Neural crest cell (in vitro differentiated cells): ENCODE results near the gene FPR1. TPM values are rescaled to one million over a fixed set of nuclear protein-coding genes. Genes with fewer than 3 reads are reported as not detected.

Source experiments
- DNase-seq: peaks from one replicate; pipeline ENCODE4 v3.0.0; 2021; ENCODE audit warnings: low read depth, mixed read lengths, low spot score
- H3K27ac Mint-ChIP-seq: one replicate; pipeline ENCODE4 v1.8.0; 2021; ENCODE audit warnings: mild to moderate bottlenecking, mixed read lengths; ENCODE audit not compliant: unreplicated experiment
- H3K27me3 Mint-ChIP-seq: 2 replicates; pipeline ENCODE4 v1.8.0; 2021; ENCODE audit warnings: low read depth, mild to moderate bottlenecking, mixed read lengths
- H3K36me3 Mint-ChIP-seq: 2 replicates; pipeline ENCODE4 v1.8.0; 2021; ENCODE audit warnings: low read depth, mild to moderate bottlenecking, mixed read lengths
- H3K4me1 Mint-ChIP-seq: 2 replicates; pipeline ENCODE4 v1.8.0; 2021; ENCODE audit warnings: mixed read lengths
- H3K4me3 Mint-ChIP-seq: one replicate; pipeline ENCODE4 v1.8.0; 2021; ENCODE audit warnings: mild to moderate bottlenecking, mixed read lengths
- H3K9me3 Mint-ChIP-seq: 2 replicates; pipeline ENCODE4 v1.8.0; 2021; ENCODE audit warnings: mixed read lengths
- total RNA-seq: library from RNA; stranded (reverse); gene quantifications from 2 replicates; pipeline ENCODE4 v1.2.1, GENCODE V29; 2021
- TF ChIP-seq, protein P1 (sequence below): fragments of 200-600 bp; sonication (generic); conservative IDR thresholded peaks from 2 replicates; pipeline ENCODE4 v1.5.0; 2021; ENCODE audit warnings: antibody characterized with exemption, mild to moderate bottlenecking

FPR1 gene
- total RNA-seq, 1 donor from 2014 or later, result not detected

DNA sequence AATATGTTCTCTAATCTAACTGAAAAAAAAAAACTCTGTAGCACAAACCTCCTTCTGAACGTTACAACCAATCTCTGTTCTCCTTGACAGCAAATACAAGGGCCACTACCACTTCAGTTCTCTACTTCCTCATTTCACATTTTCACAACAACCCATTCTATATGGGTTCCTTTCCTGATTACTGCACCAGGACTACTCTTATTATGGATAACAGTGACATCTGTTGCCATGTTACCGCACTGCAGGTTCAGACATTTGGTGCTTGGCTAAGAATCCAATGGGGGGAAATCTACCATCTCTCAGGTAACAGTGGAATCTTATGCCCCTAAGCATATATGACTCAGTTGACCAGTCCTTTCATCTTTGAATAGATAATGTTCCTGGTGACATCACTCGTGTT lies 31.7 kb upstream of the FPR1 start:
- no peaks in the 10 kb centered on the region for H3K36me3 Mint-ChIP-seq
- H3K27me3 Mint-ChIP-seq, result peaks cover 37% of the 10 kb centered on the region
- H3K4me3 Mint-ChIP-seq, result no peak overlapping the region
- no peaks in the 10 kb centered on the region for H3K4me1 Mint-ChIP-seq
- TF ChIP-seq, protein P1, sequence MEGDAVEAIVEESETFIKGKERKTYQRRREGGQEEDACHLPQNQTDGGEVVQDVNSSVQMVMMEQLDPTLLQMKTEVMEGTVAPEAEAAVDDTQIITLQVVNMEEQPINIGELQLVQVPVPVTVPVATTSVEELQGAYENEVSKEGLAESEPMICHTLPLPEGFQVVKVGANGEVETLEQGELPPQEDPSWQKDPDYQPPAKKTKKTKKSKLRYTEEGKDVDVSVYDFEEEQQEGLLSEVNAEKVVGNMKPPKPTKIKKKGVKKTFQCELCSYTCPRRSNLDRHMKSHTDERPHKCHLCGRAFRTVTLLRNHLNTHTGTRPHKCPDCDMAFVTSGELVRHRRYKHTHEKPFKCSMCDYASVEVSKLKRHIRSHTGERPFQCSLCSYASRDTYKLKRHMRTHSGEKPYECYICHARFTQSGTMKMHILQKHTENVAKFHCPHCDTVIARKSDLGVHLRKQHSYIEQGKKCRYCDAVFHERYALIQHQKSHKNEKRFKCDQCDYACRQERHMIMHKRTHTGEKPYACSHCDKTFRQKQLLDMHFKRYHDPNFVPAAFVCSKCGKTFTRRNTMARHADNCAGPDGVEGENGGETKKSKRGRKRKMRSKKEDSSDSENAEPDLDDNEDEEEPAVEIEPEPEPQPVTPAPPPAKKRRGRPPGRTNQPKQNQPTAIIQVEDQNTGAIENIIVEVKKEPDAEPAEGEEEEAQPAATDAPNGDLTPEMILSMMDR, result no peak
- H3K9me3 Mint-ChIP-seq, result no peaks in the 10 kb centered on the region
- H3K27ac Mint-ChIP-seq, result no peak overlapping the region
- DNase-seq, result no peak

DNA sequence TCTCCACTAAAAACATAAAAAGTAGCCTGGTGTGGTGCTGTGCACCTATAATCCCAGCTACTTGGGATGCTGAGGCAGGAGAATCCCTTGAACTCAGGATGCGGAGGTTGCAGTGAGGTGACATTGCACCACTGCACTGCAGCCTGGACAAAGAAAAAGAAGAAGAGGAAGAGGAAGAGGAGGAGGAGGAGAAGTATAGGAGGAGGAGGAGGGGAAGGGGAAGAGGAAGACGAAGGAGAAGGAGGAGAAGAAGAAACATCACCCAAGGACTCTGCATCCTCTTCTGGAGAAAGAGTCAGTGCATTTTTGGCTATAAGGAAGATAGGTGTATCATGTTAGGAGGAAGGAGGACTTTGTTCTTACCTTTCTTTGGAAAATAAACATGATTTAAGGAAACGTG lies 30.3 kb upstream of the FPR1 start:
- Mint-ChIP-seq H3K36me3 (no peaks in the 10 kb centered on the region), H3K27ac (no peak overlapping the region), H3K4me3 (no peak overlapping the region), H3K9me3 (no peaks in the 10 kb centered on the region), H3K4me1 (no peaks in the 10 kb centered on the region), H3K27me3 (peaks cover 50% of the 10 kb centered on the region)
- DNase-seq, result no peak
- TF ChIP-seq, protein P1, result no peak

DNA sequence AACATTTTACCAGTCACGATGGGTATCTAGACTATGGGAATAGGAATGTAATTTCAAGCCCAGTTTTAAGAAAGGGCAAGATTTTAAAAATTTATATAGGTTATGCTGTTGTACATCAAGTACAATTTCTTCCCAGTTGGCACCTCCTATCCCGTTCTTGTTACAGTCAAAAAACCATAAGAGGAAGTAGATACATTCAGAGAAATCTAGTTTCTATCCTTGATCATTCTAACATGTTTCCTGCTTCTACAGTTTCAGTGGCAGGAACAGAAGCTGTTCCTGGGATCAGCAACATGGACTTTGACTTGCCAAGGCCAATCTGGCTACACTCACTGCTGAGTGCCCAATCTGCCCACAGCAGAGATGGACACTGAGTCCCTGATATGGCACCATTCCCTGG lies 28.6 kb upstream of the FPR1 start:
- Mint-ChIP-seq H3K9me3 (no peaks in the 10 kb centered on the region), H3K4me3 (no peak overlapping the region), H3K36me3 (no peaks in the 10 kb centered on the region), H3K27ac (no peak overlapping the region), H3K4me1 (no peaks in the 10 kb centered on the region), H3K27me3 (peaks cover 63% of the 10 kb centered on the region)
- TF ChIP-seq, protein P1, result no peak
- DNase-seq, result no peak

DNA sequence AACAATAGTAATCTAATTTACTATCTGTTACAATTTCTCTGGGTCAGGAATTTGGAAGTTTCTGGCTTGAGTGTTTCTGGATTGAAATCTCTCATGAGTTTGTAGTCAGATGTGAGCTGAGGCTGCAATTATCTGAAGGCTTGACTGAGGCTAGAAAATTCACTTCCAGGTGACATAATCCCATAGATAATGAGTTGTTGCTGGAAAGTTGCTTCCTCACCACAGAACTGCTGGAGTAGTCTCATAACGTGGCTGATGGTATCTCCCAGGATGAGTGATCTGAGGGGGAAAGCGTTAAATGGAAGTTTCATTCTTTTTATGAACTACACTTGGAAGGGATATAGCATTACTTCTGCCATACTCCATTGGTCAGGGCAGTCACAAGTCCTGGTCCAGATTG lies 28.0 kb upstream of the FPR1 start:
- H3K4me1 Mint-ChIP-seq, result no peaks in the 10 kb centered on the region
- TF ChIP-seq, protein P1, result no peak
- H3K4me3 Mint-ChIP-seq, result no peak overlapping the region
- H3K27me3 Mint-ChIP-seq, result peaks cover 69% of the 10 kb centered on the region
- no peak overlapping the region for H3K27ac Mint-ChIP-seq
- H3K9me3 Mint-ChIP-seq, result no peaks in the 10 kb centered on the region
- H3K36me3 Mint-ChIP-seq, result no peaks in the 10 kb centered on the region
- no peak for DNase-seq

DNA sequence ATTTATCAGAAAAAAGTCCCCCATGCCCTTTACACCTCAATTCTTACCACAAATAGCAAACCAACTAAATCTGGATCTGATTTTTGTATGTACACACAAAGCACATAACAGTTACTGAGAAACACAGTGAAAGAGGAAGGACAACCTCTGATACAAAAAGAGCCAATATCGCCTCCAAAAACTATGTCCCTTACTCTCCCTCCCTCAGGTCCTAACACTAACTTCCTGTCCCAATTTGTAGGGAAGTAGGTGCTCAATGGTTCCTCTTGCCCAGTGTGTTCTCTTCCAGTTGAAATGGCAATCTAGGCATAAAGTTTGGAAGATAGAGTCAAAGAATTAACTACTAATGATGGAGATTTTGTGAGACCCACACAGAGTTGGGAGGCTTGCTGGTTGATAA lies 27.5 kb upstream of the FPR1 start:
- H3K27ac Mint-ChIP-seq, result no peak overlapping the region
- H3K27me3 Mint-ChIP-seq, result peaks cover 71% of the 10 kb centered on the region
- no peaks in the 10 kb centered on the region for H3K36me3 Mint-ChIP-seq
- TF ChIP-seq, protein P1, result no peak
- H3K4me3 Mint-ChIP-seq, result no peak overlapping the region
- H3K9me3 Mint-ChIP-seq, result no peaks in the 10 kb centered on the region
- DNase-seq, result no peak
- H3K4me1 Mint-ChIP-seq, result no peaks in the 10 kb centered on the region
